Tibial nerve (tissue), 4 donors: ENCODE data around the gene FANCG.

ENCODE experiments used
- EP300 ChIP-seq, 2 donors: sonication (generic); formaldehyde crosslinking; IDR thresholded peaks; one replicate each; pipeline ENCODE4 v1.6.1; 2017; ENCODE audit warnings: antibody characterized with exemption in 2 of 2, mild to moderate bottlenecking in 1 of 2
- POLR2A ChIP-seq, 2 donors: fragments of 450-650 bp; IDR thresholded peaks; one replicate each; pipeline ENCODE4 v1.6.1; 2017; ENCODE audit warnings: antibody characterized with exemption in 2 of 2, mild to moderate bottlenecking in 2 of 2, moderate library complexity in 2 of 2
- TF ChIP-seq, protein P1 (sequence below), 5 experiments: fragments of 200-600 bp in 3 of 5; fragments of 450-650 bp in 2 of 5; sonication (generic) in 3 of 5; IDR thresholded peaks; one replicate each; pipeline ENCODE4 v1.5.1; 2016 to 2019; ENCODE audit warnings: antibody characterized with exemption in 5 of 5, mild to moderate bottlenecking in 3 of 5, moderate library complexity in 2 of 5

DNA sequence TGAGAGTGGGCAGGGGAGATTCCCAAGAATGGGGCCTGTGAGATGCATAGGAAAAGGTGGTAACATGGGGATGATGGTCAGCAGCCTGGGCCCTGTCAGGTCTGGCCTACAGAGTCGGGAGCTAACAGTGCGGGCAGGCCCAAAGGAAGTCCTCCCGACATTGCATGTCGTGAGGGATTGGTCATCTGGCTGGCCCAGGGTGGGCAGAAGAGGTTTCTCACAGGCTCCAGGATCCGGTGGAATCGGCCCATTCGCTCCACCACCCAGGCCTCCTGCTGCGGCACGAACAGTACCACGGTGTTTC lies 22.7 kb upstream of the FANCG start:
- TF ChIP-seq, protein P1, sequence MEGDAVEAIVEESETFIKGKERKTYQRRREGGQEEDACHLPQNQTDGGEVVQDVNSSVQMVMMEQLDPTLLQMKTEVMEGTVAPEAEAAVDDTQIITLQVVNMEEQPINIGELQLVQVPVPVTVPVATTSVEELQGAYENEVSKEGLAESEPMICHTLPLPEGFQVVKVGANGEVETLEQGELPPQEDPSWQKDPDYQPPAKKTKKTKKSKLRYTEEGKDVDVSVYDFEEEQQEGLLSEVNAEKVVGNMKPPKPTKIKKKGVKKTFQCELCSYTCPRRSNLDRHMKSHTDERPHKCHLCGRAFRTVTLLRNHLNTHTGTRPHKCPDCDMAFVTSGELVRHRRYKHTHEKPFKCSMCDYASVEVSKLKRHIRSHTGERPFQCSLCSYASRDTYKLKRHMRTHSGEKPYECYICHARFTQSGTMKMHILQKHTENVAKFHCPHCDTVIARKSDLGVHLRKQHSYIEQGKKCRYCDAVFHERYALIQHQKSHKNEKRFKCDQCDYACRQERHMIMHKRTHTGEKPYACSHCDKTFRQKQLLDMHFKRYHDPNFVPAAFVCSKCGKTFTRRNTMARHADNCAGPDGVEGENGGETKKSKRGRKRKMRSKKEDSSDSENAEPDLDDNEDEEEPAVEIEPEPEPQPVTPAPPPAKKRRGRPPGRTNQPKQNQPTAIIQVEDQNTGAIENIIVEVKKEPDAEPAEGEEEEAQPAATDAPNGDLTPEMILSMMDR (IDR thresholded peaks at IDR 0.05), result no peak
- TF ChIP-seq POLR2A (IDR thresholded peaks at IDR 0.05), result no peak
- TF ChIP-seq EP300 (IDR thresholded peaks at IDR 0.05), result no peak
